ENCODE measurements around the gene ROR1.

Gene ROR1

DNA sequence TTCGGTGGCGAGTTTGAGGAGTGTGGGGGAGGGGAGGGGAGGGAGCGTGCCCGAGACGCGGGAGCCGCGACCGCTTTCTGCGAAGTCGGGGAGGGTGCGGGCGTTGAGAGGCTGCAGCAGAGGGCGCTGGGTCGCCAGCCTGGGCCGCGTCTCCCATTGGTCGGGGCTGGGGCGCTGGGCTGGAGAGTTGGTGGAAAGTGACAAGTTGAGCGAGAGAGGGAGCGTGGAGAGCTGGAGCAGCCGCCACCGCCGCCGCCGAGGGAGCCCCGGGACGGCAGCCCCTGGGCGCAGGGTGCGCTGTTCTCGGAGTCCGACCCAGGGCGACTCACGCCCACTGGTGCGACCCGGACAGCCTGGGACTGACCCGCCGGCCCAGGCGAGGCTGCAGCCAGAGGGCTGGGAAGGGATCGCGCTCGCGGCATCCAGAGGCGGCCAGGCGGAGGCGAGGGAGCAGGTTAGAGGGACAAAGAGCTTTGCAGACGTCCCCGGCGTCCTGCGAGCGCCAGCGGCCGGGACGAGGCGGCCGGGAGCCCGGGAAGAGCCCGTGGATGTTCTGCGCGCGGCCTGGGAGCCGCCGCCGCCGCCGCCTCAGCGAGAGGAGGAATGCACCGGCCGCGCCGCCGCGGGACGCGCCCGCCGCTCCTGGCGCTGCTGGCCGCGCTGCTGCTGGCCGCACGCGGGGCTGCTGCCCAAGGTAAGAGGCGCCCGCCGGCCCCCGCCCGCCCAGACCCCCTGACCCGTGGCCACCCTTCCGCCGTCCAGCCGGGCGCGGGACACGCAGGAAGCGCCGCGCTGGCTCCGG lies at the start of gene ROR1 (continued):
- 0 out of 2 replicates have a peak, but pooled peaks have one; percentile 38 for TF ChIP-seq KLF1 (tag by site-specific recombination; IDR thresholded peaks at IDR 0.05)
- TF ChIP-seq HOXA7 (CRISPR knock-in tag; IDR thresholded peaks at IDR 0.05; ENCODE audit: borderline replicate concordance), result no peak
- TF ChIP-seq HOXD13 (CRISPR knock-in tag; IDR thresholded peaks at IDR 0.05; ENCODE audit: borderline replicate concordance), result no peak
- TF ChIP-seq ZNF658 (tag by site-specific recombination; IDR thresholded peaks at IDR 0.05), result no peak
- TF ChIP-seq, protein P1, sequence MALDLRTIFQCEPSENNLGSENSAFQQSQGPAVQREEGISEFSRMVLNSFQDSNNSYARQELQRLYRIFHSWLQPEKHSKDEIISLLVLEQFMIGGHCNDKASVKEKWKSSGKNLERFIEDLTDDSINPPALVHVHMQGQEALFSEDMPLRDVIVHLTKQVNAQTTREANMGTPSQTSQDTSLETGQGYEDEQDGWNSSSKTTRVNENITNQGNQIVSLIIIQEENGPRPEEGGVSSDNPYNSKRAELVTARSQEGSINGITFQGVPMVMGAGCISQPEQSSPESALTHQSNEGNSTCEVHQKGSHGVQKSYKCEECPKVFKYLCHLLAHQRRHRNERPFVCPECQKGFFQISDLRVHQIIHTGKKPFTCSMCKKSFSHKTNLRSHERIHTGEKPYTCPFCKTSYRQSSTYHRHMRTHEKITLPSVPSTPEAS (tag by site-specific recombination; IDR thresholded peaks at IDR 0.05), result no peak; the same call in 1 of the 2 replicates
- TF ChIP-seq ZFP37 (tag by site-specific recombination; IDR thresholded peaks at IDR 0.05), result peak; percentile 72
- no peak for TF ChIP-seq ZNF302 (tag by site-specific recombination; IDR thresholded peaks at IDR 0.05; ENCODE audit: low read depth)
- no peak for TF ChIP-seq ZNF514 (tag by site-specific recombination; IDR thresholded peaks at IDR 0.05)
- TF ChIP-seq ZNF174 (tag by site-specific recombination; IDR thresholded peaks at IDR 0.05), result no peak
- TF ChIP-seq ZNF600 (tag by site-specific recombination; IDR thresholded peaks at IDR 0.05), result peak; percentile 93
- no peak; the same call in 1 of the 2 replicates for TF ChIP-seq ZNF121 (tag by site-specific recombination; IDR thresholded peaks at IDR 0.05)
- TF ChIP-seq ZNF16 (tag by site-specific recombination; IDR thresholded peaks at IDR 0.05; ENCODE audit: low read depth), result no peak
- TF ChIP-seq ZBTB7A (tag by site-specific recombination; IDR thresholded peaks at IDR 0.05; ENCODE audit: low read depth), result peak; percentile 21; the same call in 1 of the 2 replicates
- TF ChIP-seq, protein P2, sequence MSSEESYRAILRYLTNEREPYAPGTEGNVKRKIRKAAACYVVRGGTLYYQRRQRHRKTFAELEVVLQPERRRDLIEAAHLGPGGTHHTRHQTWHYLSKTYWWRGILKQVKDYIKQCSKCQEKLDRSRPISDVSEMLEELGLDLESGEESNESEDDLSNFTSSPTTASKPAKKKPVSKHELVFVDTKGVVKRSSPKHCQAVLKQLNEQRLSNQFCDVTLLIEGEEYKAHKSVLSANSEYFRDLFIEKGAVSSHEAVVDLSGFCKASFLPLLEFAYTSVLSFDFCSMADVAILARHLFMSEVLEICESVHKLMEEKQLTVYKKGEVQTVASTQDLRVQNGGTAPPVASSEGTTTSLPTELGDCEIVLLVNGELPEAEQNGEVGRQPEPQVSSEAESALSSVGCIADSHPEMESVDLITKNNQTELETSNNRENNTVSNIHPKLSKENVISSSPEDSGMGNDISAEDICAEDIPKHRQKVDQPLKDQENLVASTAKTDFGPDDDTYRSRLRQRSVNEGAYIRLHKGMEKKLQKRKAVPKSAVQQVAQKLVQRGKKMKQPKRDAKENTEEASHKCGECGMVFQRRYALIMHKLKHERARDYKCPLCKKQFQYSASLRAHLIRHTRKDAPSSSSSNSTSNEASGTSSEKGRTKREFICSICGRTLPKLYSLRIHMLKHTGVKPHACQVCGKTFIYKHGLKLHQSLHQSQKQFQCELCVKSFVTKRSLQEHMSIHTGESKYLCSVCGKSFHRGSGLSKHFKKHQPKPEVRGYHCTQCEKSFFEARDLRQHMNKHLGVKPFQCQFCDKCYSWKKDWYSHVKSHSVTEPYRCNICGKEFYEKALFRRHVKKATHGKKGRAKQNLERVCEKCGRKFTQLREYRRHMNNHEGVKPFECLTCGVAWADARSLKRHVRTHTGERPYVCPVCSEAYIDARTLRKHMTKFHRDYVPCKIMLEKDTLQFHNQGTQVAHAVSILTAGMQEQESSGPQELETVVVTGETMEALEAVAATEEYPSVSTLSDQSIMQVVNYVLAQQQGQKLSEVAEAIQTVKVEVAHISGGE (tag by site-specific recombination; conservative IDR thresholded peaks at IDR 0.05; ENCODE audit: low read depth), result no peak; the same call in 1 of the 2 replicates
- TF ChIP-seq, protein P3, sequence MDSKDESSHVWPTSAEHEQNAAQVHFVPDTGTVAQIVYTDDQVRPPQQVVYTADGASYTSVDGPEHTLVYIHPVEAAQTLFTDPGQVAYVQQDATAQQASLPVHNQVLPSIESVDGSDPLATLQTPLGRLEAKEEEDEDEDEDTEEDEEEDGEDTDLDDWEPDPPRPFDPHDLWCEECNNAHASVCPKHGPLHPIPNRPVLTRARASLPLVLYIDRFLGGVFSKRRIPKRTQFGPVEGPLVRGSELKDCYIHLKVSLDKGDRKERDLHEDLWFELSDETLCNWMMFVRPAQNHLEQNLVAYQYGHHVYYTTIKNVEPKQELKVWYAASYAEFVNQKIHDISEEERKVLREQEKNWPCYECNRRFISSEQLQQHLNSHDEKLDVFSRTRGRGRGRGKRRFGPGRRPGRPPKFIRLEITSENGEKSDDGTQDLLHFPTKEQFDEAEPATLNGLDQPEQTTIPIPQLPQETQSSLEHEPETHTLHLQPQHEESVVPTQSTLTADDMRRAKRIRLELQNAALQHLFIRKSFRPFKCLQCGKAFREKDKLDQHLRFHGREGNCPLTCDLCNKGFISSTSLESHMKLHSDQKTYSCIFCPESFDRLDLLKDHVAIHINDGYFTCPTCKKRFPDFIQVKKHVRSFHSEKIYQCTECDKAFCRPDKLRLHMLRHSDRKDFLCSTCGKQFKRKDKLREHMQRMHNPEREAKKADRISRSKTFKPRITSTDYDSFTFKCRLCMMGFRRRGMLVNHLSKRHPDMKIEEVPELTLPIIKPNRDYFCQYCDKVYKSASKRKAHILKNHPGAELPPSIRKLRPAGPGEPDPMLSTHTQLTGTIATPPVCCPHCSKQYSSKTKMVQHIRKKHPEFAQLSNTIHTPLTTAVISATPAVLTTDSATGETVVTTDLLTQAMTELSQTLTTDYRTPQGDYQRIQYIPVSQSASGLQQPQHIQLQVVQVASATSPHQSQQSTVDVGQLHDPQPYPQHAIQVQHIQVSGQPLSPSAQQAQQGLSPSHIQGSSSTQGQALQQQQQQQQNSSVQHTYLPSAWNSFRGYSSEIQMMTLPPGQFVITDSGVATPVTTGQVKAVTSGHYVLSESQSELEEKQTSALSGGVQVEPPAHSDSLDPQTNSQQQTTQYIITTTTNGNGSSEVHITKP (tag by site-specific recombination; IDR thresholded peaks at IDR 0.05), result peak; percentile 81
- TF ChIP-seq, protein P4, sequence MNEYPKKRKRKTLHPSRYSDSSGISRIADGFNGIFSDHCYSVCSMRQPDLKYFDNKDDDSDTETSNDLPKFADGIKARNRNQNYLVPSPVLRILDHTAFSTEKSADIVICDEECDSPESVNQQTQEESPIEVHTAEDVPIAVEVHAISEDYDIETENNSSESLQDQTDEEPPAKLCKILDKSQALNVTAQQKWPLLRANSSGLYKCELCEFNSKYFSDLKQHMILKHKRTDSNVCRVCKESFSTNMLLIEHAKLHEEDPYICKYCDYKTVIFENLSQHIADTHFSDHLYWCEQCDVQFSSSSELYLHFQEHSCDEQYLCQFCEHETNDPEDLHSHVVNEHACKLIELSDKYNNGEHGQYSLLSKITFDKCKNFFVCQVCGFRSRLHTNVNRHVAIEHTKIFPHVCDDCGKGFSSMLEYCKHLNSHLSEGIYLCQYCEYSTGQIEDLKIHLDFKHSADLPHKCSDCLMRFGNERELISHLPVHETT (tag by site-specific recombination; IDR thresholded peaks at IDR 0.05), result 0 out of 2 replicates have a peak, but pooled peaks have one; percentile 61
- TF ChIP-seq FEZF1 (tag by site-specific recombination; IDR thresholded peaks at IDR 0.05), result no peak
- TF ChIP-seq, protein P5, sequence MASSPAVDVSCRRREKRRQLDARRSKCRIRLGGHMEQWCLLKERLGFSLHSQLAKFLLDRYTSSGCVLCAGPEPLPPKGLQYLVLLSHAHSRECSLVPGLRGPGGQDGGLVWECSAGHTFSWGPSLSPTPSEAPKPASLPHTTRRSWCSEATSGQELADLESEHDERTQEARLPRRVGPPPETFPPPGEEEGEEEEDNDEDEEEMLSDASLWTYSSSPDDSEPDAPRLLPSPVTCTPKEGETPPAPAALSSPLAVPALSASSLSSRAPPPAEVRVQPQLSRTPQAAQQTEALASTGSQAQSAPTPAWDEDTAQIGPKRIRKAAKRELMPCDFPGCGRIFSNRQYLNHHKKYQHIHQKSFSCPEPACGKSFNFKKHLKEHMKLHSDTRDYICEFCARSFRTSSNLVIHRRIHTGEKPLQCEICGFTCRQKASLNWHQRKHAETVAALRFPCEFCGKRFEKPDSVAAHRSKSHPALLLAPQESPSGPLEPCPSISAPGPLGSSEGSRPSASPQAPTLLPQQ (tag by site-specific recombination; IDR thresholded peaks at IDR 0.05), result peak; percentile 84
- peak; percentile 65; the same call in 1 of the 2 replicates for TF ChIP-seq KLF8 (tag by site-specific recombination; IDR thresholded peaks at IDR 0.05)
- no peak for TF ChIP-seq ZNF202 (tag by site-specific recombination; IDR thresholded peaks at IDR 0.05; ENCODE audit: borderline replicate concordance)
- TF ChIP-seq, protein P6, sequence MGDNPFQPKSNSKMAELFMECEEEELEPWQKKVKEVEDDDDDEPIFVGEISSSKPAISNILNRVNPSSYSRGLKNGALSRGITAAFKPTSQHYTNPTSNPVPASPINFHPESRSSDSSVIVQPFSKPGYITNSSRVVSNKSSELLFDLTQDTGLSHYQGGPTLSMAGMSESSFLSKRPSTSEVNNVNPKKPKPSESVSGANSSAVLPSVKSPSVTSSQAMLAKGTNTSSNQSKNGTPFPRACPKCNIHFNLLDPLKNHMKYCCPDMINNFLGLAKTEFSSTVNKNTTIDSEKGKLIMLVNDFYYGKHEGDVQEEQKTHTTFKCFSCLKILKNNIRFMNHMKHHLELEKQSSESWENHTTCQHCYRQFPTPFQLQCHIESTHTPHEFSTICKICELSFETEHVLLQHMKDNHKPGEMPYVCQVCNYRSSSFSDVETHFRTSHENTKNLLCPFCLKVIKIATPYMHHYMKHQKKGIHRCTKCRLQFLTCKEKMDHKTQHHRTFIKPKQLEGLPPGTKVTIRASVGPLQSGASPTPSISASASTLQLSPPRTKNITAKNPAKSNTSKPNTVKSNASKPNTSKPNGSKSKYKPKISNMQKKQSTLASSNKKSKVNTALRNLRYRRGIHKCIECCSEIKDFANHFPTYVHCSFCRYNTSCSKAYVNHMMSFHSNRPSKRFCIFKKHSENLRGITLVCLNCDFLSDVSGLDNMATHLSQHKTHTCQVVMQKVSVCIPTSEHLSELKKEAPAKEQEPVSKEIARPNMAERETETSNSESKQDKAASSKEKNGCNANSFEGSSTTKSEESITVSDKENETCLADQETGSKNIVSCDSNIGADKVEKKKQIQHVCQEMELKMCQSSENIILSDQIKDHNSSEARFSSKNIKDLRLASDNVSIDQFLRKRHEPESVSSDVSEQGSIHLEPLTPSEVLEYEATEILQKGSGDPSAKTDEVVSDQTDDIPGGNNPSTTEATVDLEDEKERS (tag by site-specific recombination; IDR thresholded peaks at IDR 0.05), result peak; percentile 49; the same call in 1 of the 2 replicates
- TF ChIP-seq, protein P7, sequence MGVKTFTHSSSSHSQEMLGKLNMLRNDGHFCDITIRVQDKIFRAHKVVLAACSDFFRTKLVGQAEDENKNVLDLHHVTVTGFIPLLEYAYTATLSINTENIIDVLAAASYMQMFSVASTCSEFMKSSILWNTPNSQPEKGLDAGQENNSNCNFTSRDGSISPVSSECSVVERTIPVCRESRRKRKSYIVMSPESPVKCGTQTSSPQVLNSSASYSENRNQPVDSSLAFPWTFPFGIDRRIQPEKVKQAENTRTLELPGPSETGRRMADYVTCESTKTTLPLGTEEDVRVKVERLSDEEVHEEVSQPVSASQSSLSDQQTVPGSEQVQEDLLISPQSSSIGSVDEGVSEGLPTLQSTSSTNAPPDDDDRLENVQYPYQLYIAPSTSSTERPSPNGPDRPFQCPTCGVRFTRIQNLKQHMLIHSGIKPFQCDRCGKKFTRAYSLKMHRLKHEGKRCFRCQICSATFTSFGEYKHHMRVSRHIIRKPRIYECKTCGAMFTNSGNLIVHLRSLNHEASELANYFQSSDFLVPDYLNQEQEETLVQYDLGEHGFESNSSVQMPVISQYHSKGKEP (tag by site-specific recombination; IDR thresholded peaks at IDR 0.05), result peak; percentile 15; the same call in 1 of the 2 replicates

Measured in HEK293 (cell line).